Activated CD8-positive, alpha-beta T cell treated with anti-CD3 and anti-CD28 coated beads for 36 hours (primary cell): ENCODE results near the gene NUP210. TPM values are rescaled to one million over a fixed set of nuclear protein-coding genes. Genes with fewer than 3 reads are reported as not detected.
A peak's percentile ranks its signal among the peaks of the same experiment; 100 is the strongest.

ENCODE experiments used
- ATAC-seq: fragments of 200-7000 bp; cut with Tn5 transposase; one replicate; pipeline ENCODE4 v1.10.0; 2021; ENCODE audit warnings: mild to moderate bottlenecking, moderate library complexity
- CTCF ChIA-PET: fragments of 350-600 bp; sonication (Branson Sonifier 250); formaldehyde crosslinking; loops from one replicate; lab custom pipeline; 2021; ENCODE audit warnings: antibody characterized with exemption; lab: Charles Lee
- POLR2A ChIA-PET: fragments of 350-600 bp; sonication (Branson Sonifier 250); formaldehyde crosslinking; loops from one replicate; lab custom pipeline; 2021; ENCODE audit warnings: antibody characterized with exemption; lab: Charles Lee
- DNase-seq: peaks from one replicate; pipeline ENCODE4 v3.0.0-alpha.2; 2020
- H3K27ac Mint-ChIP-seq: one replicate; pipeline ENCODE4 v1.8.0; 2021; ENCODE audit warnings: mild to moderate bottlenecking, mixed read lengths
- H3K27me3 Mint-ChIP-seq: one replicate; pipeline ENCODE4 v1.8.0; 2021; ENCODE audit warnings: mixed read lengths
- H3K36me3 Mint-ChIP-seq: one replicate; pipeline ENCODE4 v1.8.0; 2021; ENCODE audit warnings: low read depth, mixed read lengths
- H3K4me1 Mint-ChIP-seq: one replicate; pipeline ENCODE4 v1.8.0; 2021; ENCODE audit warnings: low read depth, mixed read lengths
- H3K4me3 Mint-ChIP-seq: one replicate; pipeline ENCODE4 v1.8.0; 2021; ENCODE audit warnings: mild to moderate bottlenecking, moderate library complexity, mixed read lengths
- H3K9me3 Mint-ChIP-seq: one replicate; pipeline ENCODE4 v1.8.0; 2021; ENCODE audit warnings: mixed read lengths
- intact Hi-C: fragments of 100-400 bp; cut with micrococcal nuclease; formaldehyde crosslinking; loops from one replicate; pipeline ENCODE4 v1.10.0; 2022
- total RNA-seq, 2 experiments: library from RNA; stranded (reverse); gene quantifications; one replicate each; pipeline ENCODE4 v1.2.3, GENCODE V29; 2021
- TF ChIP-seq, protein P1 (sequence below): fragments of 200-600 bp; IDR thresholded peaks from one replicate; pipeline ENCODE4 v1.8.0; 2022; ENCODE audit warnings: antibody characterized with exemption, mild to moderate bottlenecking

The NUP210 gene
- total RNA-seq, 2 experiments from 2014 or later, result 142 to 143 TPM

DNA sequence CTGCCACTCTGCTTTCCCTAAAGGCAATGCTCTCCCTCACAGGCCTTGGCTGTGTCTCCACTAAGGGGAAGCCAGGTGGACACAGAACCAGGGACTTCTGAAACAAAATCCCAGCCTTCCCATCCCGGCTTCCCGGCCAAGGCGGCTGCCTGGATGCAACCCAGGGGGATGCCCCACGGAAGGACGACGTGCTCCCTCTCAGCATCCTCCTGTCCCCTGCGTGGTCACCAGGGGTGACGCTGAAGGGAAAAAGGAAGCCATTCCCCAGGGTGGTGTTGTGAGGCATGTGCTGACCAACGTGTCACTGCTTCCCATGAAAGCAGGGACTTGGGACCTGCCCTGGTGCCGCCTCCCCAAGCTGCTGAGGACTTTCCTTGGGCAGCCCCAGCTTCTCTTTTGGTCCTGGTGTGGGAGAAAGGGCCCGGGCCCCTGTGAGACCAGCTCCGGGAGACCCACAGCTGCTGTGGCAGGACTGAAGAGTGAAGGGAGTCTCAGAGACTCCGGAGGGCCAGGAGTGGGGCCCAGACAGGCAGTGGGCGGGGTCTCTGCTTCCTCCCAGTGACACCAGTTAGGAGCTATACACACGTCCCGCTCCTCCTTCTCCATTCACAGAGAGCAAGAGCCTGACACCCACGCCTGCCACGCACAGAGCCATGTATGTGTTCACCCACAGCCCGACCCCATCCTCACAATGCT lies 139.2 kb downstream of the NUP210 start:
- CTCF ChIA-PET, result interaction anchor here (1.3 to 1.7 kb wide), 2 partner anchors 13 to 189 kb away, joined by 4 read pairs; no protein-coding TSS in a partner anchor
- Mint-ChIP-seq H3K27me3 (peaks cover 31% of the 10 kb centered on the region), H3K4me3 (peak overlapping the region; percentile 44), H3K4me1 (peaks cover 3% of the 10 kb centered on the region), H3K36me3 (peaks cover 10% of the 10 kb centered on the region), H3K27ac (no peak overlapping the region), H3K9me3 (peaks cover 11% of the 10 kb centered on the region)
- TF ChIP-seq, protein P1, sequence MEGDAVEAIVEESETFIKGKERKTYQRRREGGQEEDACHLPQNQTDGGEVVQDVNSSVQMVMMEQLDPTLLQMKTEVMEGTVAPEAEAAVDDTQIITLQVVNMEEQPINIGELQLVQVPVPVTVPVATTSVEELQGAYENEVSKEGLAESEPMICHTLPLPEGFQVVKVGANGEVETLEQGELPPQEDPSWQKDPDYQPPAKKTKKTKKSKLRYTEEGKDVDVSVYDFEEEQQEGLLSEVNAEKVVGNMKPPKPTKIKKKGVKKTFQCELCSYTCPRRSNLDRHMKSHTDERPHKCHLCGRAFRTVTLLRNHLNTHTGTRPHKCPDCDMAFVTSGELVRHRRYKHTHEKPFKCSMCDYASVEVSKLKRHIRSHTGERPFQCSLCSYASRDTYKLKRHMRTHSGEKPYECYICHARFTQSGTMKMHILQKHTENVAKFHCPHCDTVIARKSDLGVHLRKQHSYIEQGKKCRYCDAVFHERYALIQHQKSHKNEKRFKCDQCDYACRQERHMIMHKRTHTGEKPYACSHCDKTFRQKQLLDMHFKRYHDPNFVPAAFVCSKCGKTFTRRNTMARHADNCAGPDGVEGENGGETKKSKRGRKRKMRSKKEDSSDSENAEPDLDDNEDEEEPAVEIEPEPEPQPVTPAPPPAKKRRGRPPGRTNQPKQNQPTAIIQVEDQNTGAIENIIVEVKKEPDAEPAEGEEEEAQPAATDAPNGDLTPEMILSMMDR, result no peak
- DNase-seq (peak; percentile 12), ATAC-seq (no peak)
- intact Hi-C loops, result no loop called here
- POLR2A ChIA-PET, result no interaction called here

GRCh38 chr3:13280122-13280790 lies 139.9 kb downstream of the NUP210 start:
- ChIA-PET CTCF (interaction anchor here (1.3 to 1.7 kb wide), 2 partner anchors 12 to 188 kb away, joined by 4 read pairs; no protein-coding TSS in a partner anchor), POLR2A (interaction anchor here (0.7 kb wide), 1 partner anchor 14 kb away, joined by 3 read pairs; no protein-coding TSS in a partner anchor)
- peaks cover 3% of the 10 kb centered on the region for H3K4me1 Mint-ChIP-seq
- ATAC-seq (no peak), DNase-seq (no peak)
- H3K36me3 Mint-ChIP-seq, result peaks cover 10% of the 10 kb centered on the region
- no peak overlapping the region for H3K4me3 Mint-ChIP-seq
- TF ChIP-seq, protein P1, result no peak
- intact Hi-C loops, result no loop called here
- H3K27ac Mint-ChIP-seq, result no peak overlapping the region
- peaks cover 11% of the 10 kb centered on the region for H3K9me3 Mint-ChIP-seq
- peaks cover 31% of the 10 kb centered on the region for H3K27me3 Mint-ChIP-seq

- intact Hi-C loops, result no loop called here
- ChIA-PET CTCF (no interaction called here), POLR2A (no interaction called here)
- DNase-seq (no peak), ATAC-seq (no peak)
- Mint-ChIP-seq H3K27ac (no peak overlapping the region), H3K4me1 (peaks cover 3% of the 10 kb centered on the region), H3K36me3 (peaks cover 10% of the 10 kb centered on the region), H3K4me3 (no peak overlapping the region), H3K9me3 (peaks cover 9% of the 10 kb centered on the region), H3K27me3 (peaks cover 27% of the 10 kb centered on the region)
- TF ChIP-seq, protein P1, result no peak
These were observed 140.6 kb downstream of the NUP210 start for GRCh38 chr3:13279532-13279910.

- peaks cover 3% of the 10 kb centered on the region for H3K4me1 Mint-ChIP-seq
- intact Hi-C loops, result no loop called here
- H3K4me3 Mint-ChIP-seq, result no peak overlapping the region
- H3K27me3 Mint-ChIP-seq, result peaks cover 22% of the 10 kb centered on the region
- H3K36me3 Mint-ChIP-seq, result peaks cover 4% of the 10 kb centered on the region
- H3K9me3 Mint-ChIP-seq, result peaks cover 4% of the 10 kb centered on the region
- DNase-seq (no peak), ATAC-seq (no peak)
- no peak overlapping the region for H3K27ac Mint-ChIP-seq
- TF ChIP-seq, protein P1, result no peak
- ChIA-PET CTCF (no interaction called here), POLR2A (no interaction called here)
These were observed 141.2 kb downstream of the NUP210 start for GRCh38 chr3:13278783-13279531.
